ENCODE measurements around the gene CCDC9.

GRCh38 chr19:47312366-47313006 is 56.2 kb downstream of the CCDC9 start:
- TF ChIP-seq CTCF (IDR thresholded peaks at IDR 0.05; ENCODE audit: low read length) (no peak), EZH2 (IDR thresholded peaks at IDR 0.05; ENCODE audit: borderline replicate concordance, low read length) (no peak)
